Psoas muscle (tissue), 8 donors: ENCODE data around the gene PDK1. TPM values are rescaled to one million over a fixed set of nuclear protein-coding genes. Genes with fewer than 3 reads are reported as not detected.

Experiments used
- ATAC-seq, 4 donors: fragments of 200-7000 bp; cut with Tn5 transposase; one replicate each; pipeline ENCODE4 v1.9.1; 2020; ENCODE audit warnings: moderate library complexity in 3 of 4, mild to moderate bottlenecking in 2 of 4
- DNase-seq, 2 donors: peaks; one replicate each; pipeline ENCODE4 v3.0.0-alpha.2; 2020
- H3K27ac ChIP-seq: fragments of 200-600 bp; one replicate; pipeline ENCODE4 v1.8.0; 2022
- H3K27me3 ChIP-seq, 3 donors: fragments of 200-600 bp in 1 of 3; one replicate each; pipeline versions ENCODE4 v1.6.1 to v1.8.0; 2013 to 2022; ENCODE audit warnings: low read length in 2 of 3, mild to moderate bottlenecking in 2 of 3, moderate library complexity in 1 of 3; ENCODE audit not compliant: insufficient read depth in 3 of 3
- H3K36me3 ChIP-seq, 2 donors: fragments of 200-600 bp in 1 of 2; one replicate each; pipeline versions ENCODE4 v1.6.1 to v1.8.0; 2013 to 2022; ENCODE audit warnings: low read depth in 1 of 2, mild to moderate bottlenecking in 1 of 2, moderate library complexity in 1 of 2; ENCODE audit not compliant: insufficient read depth in 1 of 2
- H3K4me1 ChIP-seq: fragments of 200-600 bp; one replicate; pipeline ENCODE4 v1.8.0; 2022
- H3K4me3 ChIP-seq: fragments of 200-600 bp; one replicate; pipeline ENCODE4 v1.8.0; 2022; ENCODE audit warnings: mild to moderate bottlenecking
- H3K9me3 ChIP-seq: fragments of 200-600 bp; one replicate; pipeline ENCODE4 v1.8.0; 2022
- CTCF ChIP-seq: fragments of 200-600 bp; IDR thresholded peaks from one replicate; pipeline ENCODE4 v1.8.0; 2022; ENCODE audit warnings: antibody characterized with exemption
- WGBS, 3 donors: extraction: QIAGEN DNeasy Blood & Tissue Kit; methylation state at CpG; one replicate each; pipeline versions ENCODE4 v1.1.6 to v1.1.7; 2013; 5-methylcytosine and 5-hydroxymethylcytosine counted together
- intact Hi-C, 2 donors: fragments of 100-400 bp; cut with DNase I; formaldehyde crosslinking; loops; one replicate each; pipeline versions ENCODE4 v1.11.0 to v1.14.2; 2022
- polyA plus RNA-seq, 3 donors: library from polyadenylated mRNA; stranded (reverse); fragments of 200-250 nt; gene quantifications; one replicate each; pipeline ENCODE4 v1.2.3, GENCODE V29; 2013
- total RNA-seq, 4 donors: library from RNA; stranded (reverse); fragmentation: NEBNext Ultra II Directional in 2 of 4; extraction: Animal tissue kit (Norgen Biotek cat#: 25700) in 2 of 4; gene quantifications; one replicate each; pipeline versions ENCODE4 v1.2.1 to v1.2.4, GENCODE V29; 2021 to 2023
- donor health status: healthy with polysubstance abuse.
- donor health status: DM: no; HTN: no; CAD: no; lungs with moderate emphysema.
- donor health status: Bipolar disorder and iron deficiency.
- donor health status: healthy.
- donor health status: DM: yes; HTN: yes; CAD: no.
- donor health status: DM: no; HTN: no; CAD: no.
- donor health status: DM: no; HTN: no; CAD: no.
- donor health status: DM: yes; HTN: yes; CAD: no.

The PDK1 gene
- total and polyA plus RNA-seq, 7 donors = 3.3 to 20.4 (median 9.8) TPM

- DNase-seq = no peak
- Histone ChIP-seq H3K27ac (no peak overlapping the region), H3K36me3 (peaks cover 0 to 5% of the 10 kb centered on the region in 2 donors), H3K9me3 (no peaks in the 10 kb centered on the region), H3K4me3 (no peak overlapping the region), H3K4me1 (no peaks in the 10 kb centered on the region), H3K27me3 (no peaks in the 10 kb centered on the region)
- 66 to 75% (median 72%) methylated on average over 10 of the region's 10 CpGs for WGBS, 3 donors
- TF ChIP-seq CTCF = no peak
- intact Hi-C loops = no loop called here
- ATAC-seq = no peak
Observed at GRCh38 chr2:172613615-172614231, 57.8 kb downstream of the PDK1 start.

DNA sequence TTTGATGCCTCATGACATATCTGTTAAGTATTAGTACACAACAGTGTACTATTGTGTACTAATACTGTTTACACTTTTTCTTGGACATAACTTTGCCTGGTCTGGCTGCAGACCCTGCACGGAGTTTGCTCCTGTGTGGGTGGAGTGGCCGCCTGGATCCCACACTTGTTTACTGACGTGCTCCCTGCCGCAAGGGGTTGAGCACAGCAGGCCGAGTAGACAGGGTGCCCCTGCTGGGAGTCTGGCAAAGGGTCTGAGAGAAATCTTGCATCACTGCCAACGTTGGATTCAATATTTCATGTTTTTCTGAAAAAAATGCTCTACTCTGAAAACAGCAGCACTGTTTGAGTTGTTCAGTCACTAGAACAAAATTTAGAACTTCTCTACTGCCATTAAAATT, 59.0 kb downstream of the PDK1 start:
- intact Hi-C loops = no loop called here
- 49 to 64% (median 61%) methylated on average over 6 of the region's 6 CpGs for WGBS, 3 donors
- no peak for DNase-seq

GRCh38 chr2:172615727-172616261, 59.9 kb downstream of the PDK1 start:
- ATAC-seq = no peak
- Histone ChIP-seq H3K36me3 (peaks cover 0 to 5% of the 10 kb centered on the region in 2 donors), H3K4me3 (no peak overlapping the region), H3K27ac (no peak overlapping the region), H3K27me3 (no peaks in the 10 kb centered on the region), H3K9me3 (no peaks in the 10 kb centered on the region), H3K4me1 (no peaks in the 10 kb centered on the region)
- intact Hi-C loops = no loop called here
- DNase-seq = no peak
- no peak for TF ChIP-seq CTCF
- 81 to 95% (median 85%) methylated on average over 5 of the region's 5 CpGs for WGBS, 3 donors

More for the DNA sequence above, 59.0 kb downstream of the PDK1 start:
- Histone ChIP-seq H3K36me3 (peaks cover 0 to 5% of the 10 kb centered on the region in 2 donors), H3K9me3 (no peaks in the 10 kb centered on the region), H3K4me1 (no peaks in the 10 kb centered on the region), H3K27ac (no peak overlapping the region), H3K27me3 (no peaks in the 10 kb centered on the region), H3K4me3 (no peak overlapping the region)
- TF ChIP-seq CTCF = no peak
- no peak for ATAC-seq

- no peaks in the 10 kb centered on the region for H3K4me1 ChIP-seq
- H3K36me3 ChIP-seq = peaks cover 0 to 5% of the 10 kb centered on the region in 2 donors
- intact Hi-C loops = no loop called here
- 95 to 98% (median 97%) methylated on average over 2 of the region's 2 CpGs for WGBS, 3 donors
- ATAC-seq = no peak
- TF ChIP-seq CTCF = no peak
- H3K4me3 ChIP-seq = no peak overlapping the region
- H3K27ac ChIP-seq = no peak overlapping the region
- no peaks in the 10 kb centered on the region for H3K9me3 ChIP-seq
- H3K27me3 ChIP-seq = no peaks in the 10 kb centered on the region
- DNase-seq = no peak
Observed at GRCh38 chr2:172617115-172617514, 61.2 kb downstream of the PDK1 start.
